A673 (cell line): ENCODE measurements around the gene GRIK1.

Experiments
- CTCF ChIP-seq: fragments of 300-800, 200-600 bp; sonication (generic); conservative IDR thresholded peaks from 2 replicates; pipeline ENCODE4 v1.5.1; 2017; ENCODE audit warnings: low read depth, mild to moderate bottlenecking, antibody characterized with exemption, low read length, moderate library complexity, mixed read lengths
- EZH2 ChIP-seq: fragments of 200-600 bp; sonication (generic); IDR thresholded peaks from 2 replicates; pipeline ENCODE4 v1.6.1; 2017; ENCODE audit warnings: borderline replicate concordance, low read depth, mild to moderate bottlenecking, mixed read lengths, antibody characterized with exemption, low read length; ENCODE audit not compliant: poor library complexity, severe bottlenecking

DNA sequence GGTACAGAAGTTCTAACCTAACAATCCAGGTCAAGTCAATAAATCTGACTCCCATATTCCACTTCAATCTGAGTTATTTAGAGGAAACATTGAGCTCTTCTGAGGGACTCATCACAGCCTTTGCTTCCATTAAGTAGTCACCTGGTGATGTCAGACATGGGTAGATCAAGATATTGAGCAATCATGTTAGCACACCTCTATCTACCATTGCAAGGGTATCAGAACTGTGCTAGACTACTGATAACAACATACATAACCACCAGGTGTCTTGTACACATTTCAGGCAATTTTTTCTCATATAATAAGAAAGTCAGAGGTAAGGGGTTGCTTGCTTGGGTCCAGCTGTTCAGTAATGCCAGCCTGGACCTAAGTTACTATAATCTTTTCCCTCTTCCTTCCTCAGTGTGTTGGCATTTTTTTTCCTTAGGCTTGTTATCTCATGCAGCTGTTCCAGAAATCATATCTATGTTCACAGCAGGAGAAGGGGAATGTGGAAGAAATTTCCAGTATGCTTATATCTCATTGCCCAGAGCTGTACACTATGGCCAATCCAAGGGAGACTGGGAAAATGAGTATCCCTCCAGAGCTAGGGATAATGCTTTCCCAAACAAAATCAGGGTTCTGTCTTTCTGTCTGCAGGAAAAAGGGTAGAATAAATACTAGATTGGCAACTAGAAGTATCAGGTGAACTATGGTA, 52.3 kb downstream of the GRIK1 start:
- no peak for TF ChIP-seq CTCF
- no peak for TF ChIP-seq EZH2
